ENCODE measurements around the gene GUCY1B1.

GUCY1B1 gene

GRCh38 chr4:155761047-155761446, 2.2 kb downstream of the GUCY1B1 start:
- Histone ChIP-seq H3K4me2 (no peak overlapping the region), H3K9ac (no peak overlapping the region), H3K36me3 (no peaks in the 10 kb centered on the region), H3K27ac (no peak overlapping the region), H3K4me1 (0 out of 2 replicates have a peak, but pooled peaks cover 5% of the 10 kb centered on the region), H4K20me1 (no peaks in the 10 kb centered on the region), H3K4me3 (no peak overlapping the region), H3K27me3 (peaks cover 24% of the 10 kb centered on the region), H3K9me3 (no peaks in the 10 kb centered on the region)
- TF ChIP-seq Cebpa-rat (IDR thresholded peaks at IDR 0.05): no peak

DNA sequence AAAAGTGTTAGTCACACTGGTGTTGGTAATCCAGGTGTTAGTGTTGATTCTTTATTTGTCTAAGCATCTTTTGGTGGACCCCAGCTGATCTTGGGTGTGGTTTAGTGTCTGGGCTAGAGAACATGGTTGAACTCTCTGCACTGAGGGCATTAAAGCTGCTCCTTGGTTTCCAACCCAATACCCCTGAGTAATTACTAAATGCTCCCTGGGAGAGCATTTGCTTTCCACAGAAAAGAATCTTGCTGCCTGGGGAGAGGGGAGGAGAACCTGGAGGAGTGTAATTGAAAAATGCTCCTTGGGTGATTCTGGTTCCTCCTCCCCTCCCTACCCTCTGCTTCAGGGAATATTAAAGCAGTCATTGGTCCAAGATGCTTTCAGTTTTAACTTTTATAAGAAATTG, 3.1 kb downstream of the GUCY1B1 start:
- Histone ChIP-seq H4K20me1 (no peaks in the 10 kb centered on the region), H3K4me1 (0 out of 2 replicates have a peak, but pooled peaks cover 5% of the 10 kb centered on the region), H3K36me3 (no peaks in the 10 kb centered on the region), H3K9me3 (no peaks in the 10 kb centered on the region), H3K27ac (no peak overlapping the region), H3K27me3 (peaks cover 24% of the 10 kb centered on the region), H3K4me3 (no peak overlapping the region), H3K4me2 (no peak overlapping the region), H3K9ac (no peak overlapping the region)
- no peak for TF ChIP-seq Cebpa-rat (IDR thresholded peaks at IDR 0.05)

GRCh38 chr4:155762334-155762733, 3.5 kb downstream of the GUCY1B1 start:
- Histone ChIP-seq H3K27ac (no peak overlapping the region), H3K4me2 (no peak overlapping the region)
- TF ChIP-seq Cebpa-rat (IDR thresholded peaks at IDR 0.05): no peak

GRCh38 chr4:155763551-155763950, 4.7 kb downstream of the GUCY1B1 start:
- no peak overlapping the region for H3K4me3 ChIP-seq
- peaks cover 20% of the 10 kb centered on the region for H3K27me3 ChIP-seq
- H3K4me1 ChIP-seq: 0 out of 2 replicates have a peak, but pooled peaks cover 2% of the 10 kb centered on the region
- no peak for TF ChIP-seq Cebpa-rat (IDR thresholded peaks at IDR 0.05)
- H3K9ac ChIP-seq: no peak overlapping the region
- H3K27ac ChIP-seq: no peak overlapping the region
- no peaks in the 10 kb centered on the region for H4K20me1 ChIP-seq
- H3K9me3 ChIP-seq: no peaks in the 10 kb centered on the region
- no peaks in the 10 kb centered on the region for H3K36me3 ChIP-seq
- H3K4me2 ChIP-seq: no peak overlapping the region

More at GRCh38 chr4:155762334-155762733, 3.5 kb downstream of the GUCY1B1 start:
- Histone ChIP-seq H3K27me3 (peaks cover 24% of the 10 kb centered on the region), H3K4me3 (no peak overlapping the region), H3K36me3 (no peaks in the 10 kb centered on the region), H3K9ac (no peak overlapping the region), H3K9me3 (no peaks in the 10 kb centered on the region), H4K20me1 (no peaks in the 10 kb centered on the region), H3K4me1 (0 out of 2 replicates have a peak, but pooled peaks cover 5% of the 10 kb centered on the region)

DNA sequence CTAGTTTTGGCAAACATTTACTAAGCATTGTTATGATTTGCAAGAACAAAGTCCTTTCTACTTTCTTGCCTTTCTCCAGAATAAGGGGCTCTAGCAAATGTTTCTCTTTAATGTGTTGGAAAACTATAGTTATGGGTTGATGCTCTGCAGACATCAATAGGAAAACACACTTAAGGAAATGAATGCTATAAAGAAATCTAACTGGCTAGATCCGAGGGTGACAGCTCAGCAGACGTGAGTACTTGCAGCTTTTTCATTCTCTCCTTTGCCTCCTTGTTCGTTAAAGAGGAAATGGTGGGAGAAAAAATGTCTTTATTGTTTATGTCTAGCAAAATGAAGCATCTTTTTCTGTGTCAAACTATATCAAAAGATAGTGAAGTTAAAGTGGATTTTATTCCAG, 6.3 kb downstream of the GUCY1B1 start:
- H3K4me3 ChIP-seq: no peak overlapping the region
- no peaks in the 10 kb centered on the region for H3K9me3 ChIP-seq
- no peak for TF ChIP-seq Cebpa-rat (IDR thresholded peaks at IDR 0.05)
- H3K4me1 ChIP-seq: no peaks in the 10 kb centered on the region
- H3K36me3 ChIP-seq: no peaks in the 10 kb centered on the region
- H3K27ac ChIP-seq: no peak overlapping the region
- H3K4me2 ChIP-seq: no peak overlapping the region
- H3K9ac ChIP-seq: no peak overlapping the region
- no peaks in the 10 kb centered on the region for H4K20me1 ChIP-seq
- H3K27me3 ChIP-seq: peaks cover 4% of the 10 kb centered on the region

GRCh38 chr4:155766622-155767021, 7.8 kb downstream of the GUCY1B1 start:
- Histone ChIP-seq H3K27ac (no peak overlapping the region), H3K27me3 (no peaks in the 10 kb centered on the region), H3K4me3 (no peak overlapping the region), H3K4me2 (no peak overlapping the region), H3K9me3 (no peaks in the 10 kb centered on the region), H3K36me3 (no peaks in the 10 kb centered on the region), H4K20me1 (no peaks in the 10 kb centered on the region), H3K9ac (no peak overlapping the region), H3K4me1 (no peaks in the 10 kb centered on the region)
- no peak for TF ChIP-seq Cebpa-rat (IDR thresholded peaks at IDR 0.05)

DNA sequence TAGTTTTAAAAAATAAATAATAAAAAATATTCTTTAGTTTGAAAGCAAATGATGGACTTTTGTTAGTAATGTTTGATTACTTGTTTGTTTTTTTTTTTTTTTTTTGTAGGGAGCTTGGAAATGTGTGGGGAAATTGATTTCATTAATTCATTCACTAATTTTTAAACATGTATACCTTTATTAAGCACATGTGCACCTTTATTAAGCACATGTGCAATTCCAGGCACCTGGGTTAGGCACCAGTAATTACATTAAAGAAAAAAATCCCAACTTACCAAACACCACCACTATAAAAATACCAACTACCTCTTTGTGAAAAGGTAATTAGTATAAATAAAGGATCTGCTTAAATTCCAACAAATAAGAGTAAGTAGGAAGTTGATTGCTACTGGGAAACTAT, 9.5 kb downstream of the GUCY1B1 start:
- Histone ChIP-seq H3K9ac (no peak overlapping the region), H3K27me3 (no peaks in the 10 kb centered on the region), H3K36me3 (no peaks in the 10 kb centered on the region), H4K20me1 (no peaks in the 10 kb centered on the region), H3K4me1 (no peaks in the 10 kb centered on the region), H3K4me2 (no peak overlapping the region), H3K9me3 (no peaks in the 10 kb centered on the region), H3K4me3 (no peak overlapping the region), H3K27ac (no peak overlapping the region)
- TF ChIP-seq Cebpa-rat (IDR thresholded peaks at IDR 0.05): no peak

DNA sequence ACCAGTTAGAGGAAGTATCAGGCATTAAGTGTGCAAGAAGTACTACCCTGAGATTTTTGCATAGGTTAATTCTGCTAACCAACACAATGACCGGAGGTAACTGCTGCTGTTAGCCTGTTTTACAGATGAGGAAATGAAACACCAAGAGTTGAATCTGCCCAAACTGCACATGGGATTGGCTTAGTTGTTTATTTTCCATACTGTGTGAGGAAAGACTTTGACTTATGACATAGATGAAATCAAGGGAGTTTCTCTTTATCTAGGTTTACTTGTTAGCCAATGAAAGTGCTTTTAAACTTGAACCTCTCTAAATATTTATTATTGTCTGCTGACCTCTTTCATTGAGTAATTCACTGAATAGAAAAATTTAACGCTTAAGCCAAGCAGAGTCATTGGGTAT, 10.3 kb downstream of the GUCY1B1 start:
- H3K27ac ChIP-seq: no peak overlapping the region
- no peak for TF ChIP-seq Cebpa-rat (IDR thresholded peaks at IDR 0.05)
- H3K27me3 ChIP-seq: no peaks in the 10 kb centered on the region
- no peaks in the 10 kb centered on the region for H3K9me3 ChIP-seq
- no peak overlapping the region for H3K4me2 ChIP-seq
- H3K36me3 ChIP-seq: no peaks in the 10 kb centered on the region
- H3K4me3 ChIP-seq: no peak overlapping the region
- H4K20me1 ChIP-seq: no peaks in the 10 kb centered on the region
- H3K4me1 ChIP-seq: no peaks in the 10 kb centered on the region
- H3K9ac ChIP-seq: no peak overlapping the region

DNA sequence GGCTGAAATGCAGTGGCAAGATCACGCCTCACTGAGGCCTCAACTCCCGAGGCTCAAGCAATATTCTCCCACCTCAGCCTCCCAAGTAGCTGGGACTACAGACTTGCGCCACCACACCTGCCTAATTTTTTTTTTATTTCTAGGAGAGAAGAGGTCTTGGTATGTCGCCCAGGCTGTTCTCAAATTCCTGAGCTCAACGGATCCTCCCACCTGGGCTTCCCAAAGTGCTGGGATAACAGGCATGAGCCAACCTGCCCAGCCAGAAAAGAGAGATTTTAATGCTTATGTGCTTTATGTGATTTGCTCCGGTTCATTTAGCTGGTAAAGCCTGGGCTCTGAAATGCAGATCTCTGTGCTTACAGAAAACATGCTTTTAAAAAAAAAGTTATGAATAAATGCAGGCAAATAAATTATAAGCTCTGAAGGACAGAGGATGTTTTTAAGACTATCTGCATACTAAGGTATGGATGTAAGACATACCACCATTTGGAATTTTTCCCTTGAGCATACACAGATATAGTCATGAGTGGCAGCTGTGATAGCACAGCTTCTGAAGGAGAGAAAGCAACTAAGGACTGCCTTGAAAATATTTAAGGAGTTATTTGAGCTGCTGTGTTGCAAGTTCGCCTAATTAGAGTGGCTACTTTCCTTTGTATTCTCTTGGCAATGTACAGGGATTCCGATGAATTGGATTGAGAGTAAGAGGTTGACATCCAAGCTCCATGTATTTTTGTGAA, 13.8 kb downstream of the GUCY1B1 start:
- Histone ChIP-seq H3K9ac (no peak overlapping the region), H4K20me1 (no peaks in the 10 kb centered on the region), H3K4me2 (no peak overlapping the region), H3K36me3 (no peaks in the 10 kb centered on the region), H3K4me1 (no peaks in the 10 kb centered on the region), H3K4me3 (no peak overlapping the region), H3K27ac (no peak overlapping the region), H3K9me3 (no peaks in the 10 kb centered on the region), H3K27me3 (no peaks in the 10 kb centered on the region)
- TF ChIP-seq Cebpa-rat (IDR thresholded peaks at IDR 0.05): no peak

DNA sequence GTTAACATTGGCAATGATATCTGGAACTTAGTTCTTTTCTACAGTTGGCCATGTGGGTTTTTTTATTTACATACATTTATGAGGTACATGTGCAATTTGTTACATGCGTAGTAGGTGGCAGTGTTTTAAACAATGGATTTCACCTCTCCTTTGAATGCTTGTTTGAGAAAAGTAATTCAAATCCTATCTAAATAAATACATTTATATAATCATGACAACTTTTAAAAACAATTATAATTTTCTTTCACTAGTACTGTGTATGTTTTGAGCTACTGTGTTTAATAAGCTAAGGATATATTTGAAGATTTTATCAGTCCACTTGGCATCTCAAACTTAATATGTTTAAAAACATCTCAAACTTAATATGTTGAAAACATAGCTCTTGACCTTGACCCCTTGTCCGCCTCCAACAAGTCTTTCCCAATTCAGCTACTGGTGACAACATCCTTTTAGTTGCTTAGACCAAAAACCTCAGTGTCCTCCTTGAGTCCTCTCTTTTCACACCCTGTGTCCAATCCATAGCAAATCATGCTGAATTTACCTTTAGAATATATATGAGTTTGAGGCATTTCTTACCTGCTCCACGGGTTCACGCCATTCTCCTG, 14.5 kb downstream of the GUCY1B1 start:
- Histone ChIP-seq H3K36me3 (no peaks in the 10 kb centered on the region), H3K9ac (no peak overlapping the region), H3K4me1 (no peaks in the 10 kb centered on the region), H3K4me2 (no peak overlapping the region), H3K9me3 (no peaks in the 10 kb centered on the region), H3K4me3 (no peak overlapping the region), H4K20me1 (no peaks in the 10 kb centered on the region), H3K27me3 (no peaks in the 10 kb centered on the region), H3K27ac (no peak overlapping the region)
- TF ChIP-seq Cebpa-rat (IDR thresholded peaks at IDR 0.05): no peak
